K562 treated with DMSO at 1 percent for 48 hours (cell line): ENCODE data around the gene SLC22A3. TPM values are rescaled to one million over a fixed set of nuclear protein-coding genes. Genes with fewer than 3 reads are reported as not detected.

Experiments
- total RNA-seq: library from RNA; unstranded; fragments of 300-600 nt; gene quantifications from 2 replicates; pipeline ENCODE4 v1.2.3, GENCODE V29; 2022; ENCODE audit warnings: low replicate concordance; ENCODE audit errors: extremely low read depth

SLC22A3 gene, protein sequence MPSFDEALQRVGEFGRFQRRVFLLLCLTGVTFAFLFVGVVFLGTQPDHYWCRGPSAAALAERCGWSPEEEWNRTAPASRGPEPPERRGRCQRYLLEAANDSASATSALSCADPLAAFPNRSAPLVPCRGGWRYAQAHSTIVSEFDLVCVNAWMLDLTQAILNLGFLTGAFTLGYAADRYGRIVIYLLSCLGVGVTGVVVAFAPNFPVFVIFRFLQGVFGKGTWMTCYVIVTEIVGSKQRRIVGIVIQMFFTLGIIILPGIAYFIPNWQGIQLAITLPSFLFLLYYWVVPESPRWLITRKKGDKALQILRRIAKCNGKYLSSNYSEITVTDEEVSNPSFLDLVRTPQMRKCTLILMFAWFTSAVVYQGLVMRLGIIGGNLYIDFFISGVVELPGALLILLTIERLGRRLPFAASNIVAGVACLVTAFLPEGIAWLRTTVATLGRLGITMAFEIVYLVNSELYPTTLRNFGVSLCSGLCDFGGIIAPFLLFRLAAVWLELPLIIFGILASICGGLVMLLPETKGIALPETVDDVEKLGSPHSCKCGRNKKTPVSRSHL
- total RNA-seq = not detected in 2 replicates

GRCh38 chr6:160348223-160349019 is at the start of gene SLC22A3:
SLC22A3 (plus strand) TSS chr6:160348378; CDS start chr6:160348420, 42 bp downstream.

Other genes starting within 250 kb of the SLC22A3 start
- gene SLC22A1, start 226.6 kb upstream of the SLC22A3 start, total RNA-seq = not detected in 2 replicates
- not detected in 2 replicates for gene SLC22A2, start 89.6 kb upstream of the SLC22A3 start, total RNA-seq